ENCODE data around the gene STK10.
"Not testable (repeated sequence)": the region's sequence is repeated elsewhere in the genome, so short reads cannot be mapped to it uniquely, and the experiment has no call there.

The STK10 gene

DNA sequence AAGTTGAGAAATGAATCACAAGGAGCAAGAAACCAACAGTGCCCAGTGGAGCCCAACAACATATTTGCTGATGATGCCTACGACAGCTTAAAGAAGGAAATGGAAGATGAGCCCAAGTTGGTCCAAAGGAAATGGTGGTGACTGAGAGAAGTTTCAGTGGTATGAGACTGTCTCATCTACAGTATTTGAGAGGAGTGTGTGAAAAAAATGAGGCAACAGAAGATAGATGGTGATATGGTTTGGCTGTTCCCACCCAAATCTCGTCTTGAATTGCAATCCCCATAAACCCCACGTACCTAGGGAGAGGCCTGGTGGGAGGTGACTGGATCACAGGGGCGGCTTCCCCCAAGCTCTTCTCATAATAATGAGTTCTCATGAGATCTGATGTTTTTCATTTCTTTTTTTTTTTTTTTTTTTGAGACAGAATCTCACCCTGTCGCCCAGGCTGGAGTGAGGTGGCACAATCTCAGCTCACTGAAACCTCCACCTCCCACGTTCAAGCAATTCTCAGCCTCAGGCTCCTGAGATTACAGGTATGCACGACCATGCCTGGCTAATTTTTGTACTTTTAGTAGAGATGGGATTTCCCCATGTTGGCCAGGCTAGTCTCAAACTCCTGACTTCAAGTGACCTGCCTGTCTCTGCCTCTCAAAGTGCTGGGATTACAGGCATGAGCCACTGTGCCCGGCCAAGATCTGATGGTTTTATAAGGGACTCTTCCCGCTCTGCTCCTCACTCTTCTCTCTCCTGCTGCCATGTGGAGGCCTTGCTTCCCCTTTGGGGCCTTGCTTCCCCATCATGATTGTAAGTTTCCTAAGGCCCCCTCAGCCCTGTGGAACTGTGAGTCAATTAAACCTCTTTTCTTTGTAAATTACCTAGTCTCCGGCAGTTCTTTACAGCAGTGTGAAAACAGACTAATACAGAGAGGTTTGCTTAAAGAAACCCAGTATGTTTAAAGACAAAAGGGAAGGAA lies 36.2 kb upstream of the STK10 start:
- peaks cover 1% of the 10 kb centered on the region for H3K4me1 ChIP-seq (ENCODE audit: insufficient read depth, insufficient read length)
- H3K4me3 ChIP-seq (ENCODE audit: insufficient read length, low read depth): no peak overlapping the region
- H3K9ac ChIP-seq (ENCODE audit: insufficient read length, low read depth): no peak overlapping the region
- peaks cover 41% of the 10 kb centered on the region for H3K36me3 ChIP-seq (ENCODE audit: insufficient read depth, insufficient read length, low read length)
- TF ChIP-seq SUZ12 (IDR thresholded peaks at IDR 0.05; ENCODE audit: extremely low read depth, insufficient read depth, insufficient read length) (no peak), ZNF274 (IDR thresholded peaks at IDR 0.05; ENCODE audit: low read depth, low read length) (no peak), YY1 (IDR thresholded peaks at IDR 0.05; ENCODE audit: insufficient read depth, insufficient read length) (no peak)
- no peak for DNase-seq (ENCODE audit: low read depth, low spot score)
- H3K9me3 ChIP-seq (ENCODE audit: insufficient read depth, low read length): no peaks in the 10 kb centered on the region
- H3K27me3 ChIP-seq (ENCODE audit: insufficient read depth, insufficient read length): no peaks in the 10 kb centered on the region

DNA sequence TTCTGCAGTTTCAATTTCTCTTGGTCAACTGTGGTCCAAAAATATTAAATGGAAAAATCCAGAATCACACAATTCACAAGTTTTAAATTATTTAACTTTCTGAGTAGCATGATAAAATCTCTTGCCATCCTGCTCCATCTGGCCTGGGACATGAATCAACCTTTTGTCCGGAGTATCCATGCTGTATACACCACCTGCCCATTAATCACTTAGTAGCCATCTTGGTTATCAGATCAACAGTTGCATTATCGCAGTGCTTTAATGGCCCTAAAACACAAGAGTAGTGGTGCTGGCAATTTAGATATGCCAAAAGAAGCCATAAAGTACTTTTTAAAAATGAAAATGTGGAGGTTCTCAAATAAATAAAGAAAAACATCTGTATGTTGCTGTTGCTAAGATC lies 31.3 kb upstream of the STK10 start:
- no peak overlapping the region for H3K9ac ChIP-seq (ENCODE audit: insufficient read length, low read depth)
- H3K4me3 ChIP-seq (ENCODE audit: insufficient read length, low read depth): no peak overlapping the region
- peaks cover 40% of the 10 kb centered on the region for H3K36me3 ChIP-seq (ENCODE audit: insufficient read depth, insufficient read length, low read length)
- no peak for DNase-seq (ENCODE audit: low read depth, low spot score)
- no peaks in the 10 kb centered on the region for H3K9me3 ChIP-seq (ENCODE audit: insufficient read depth, low read length)
- no peaks in the 10 kb centered on the region for H3K27me3 ChIP-seq (ENCODE audit: insufficient read depth, insufficient read length)
- no peaks in the 10 kb centered on the region for H3K4me1 ChIP-seq (ENCODE audit: insufficient read depth, insufficient read length)
- no peak for TF ChIP-seq SUZ12 (IDR thresholded peaks at IDR 0.05; ENCODE audit: extremely low read depth, insufficient read depth, insufficient read length)

DNA sequence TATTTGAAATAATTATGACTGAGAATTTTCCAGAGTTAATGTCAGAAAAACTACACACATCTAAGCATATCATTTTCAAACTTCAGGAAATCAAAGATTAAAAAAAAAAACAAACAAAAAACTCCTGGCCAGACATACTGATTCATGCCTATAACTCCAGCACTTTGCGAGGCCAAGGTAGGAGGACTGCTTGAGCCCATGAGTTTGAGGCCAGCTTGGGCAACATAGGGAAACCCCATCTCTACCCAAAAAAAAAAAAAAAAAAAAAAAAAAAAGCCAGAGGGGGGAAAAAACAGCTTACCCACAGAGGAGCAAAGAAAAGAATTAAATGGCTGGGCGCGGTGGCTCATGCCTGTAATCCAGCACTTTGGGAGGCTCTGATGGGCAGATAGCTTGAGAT lies 28.3 kb upstream of the STK10 start:
- H3K4me1 ChIP-seq (ENCODE audit: insufficient read depth, insufficient read length): no peaks in the 10 kb centered on the region
- H3K27me3 ChIP-seq (ENCODE audit: insufficient read depth, insufficient read length): no peaks in the 10 kb centered on the region
- no peak for TF ChIP-seq ZNF274 (IDR thresholded peaks at IDR 0.05; ENCODE audit: low read depth, low read length)
- no peak for TF ChIP-seq SUZ12 (IDR thresholded peaks at IDR 0.05; ENCODE audit: extremely low read depth, insufficient read depth, insufficient read length)
- TF ChIP-seq YY1 (IDR thresholded peaks at IDR 0.05; ENCODE audit: insufficient read depth, insufficient read length): no peak
- H3K9me3 ChIP-seq (ENCODE audit: insufficient read depth, low read length): no peaks in the 10 kb centered on the region
- no peak overlapping the region for H3K4me3 ChIP-seq (ENCODE audit: insufficient read length, low read depth)
- no peak for DNase-seq (ENCODE audit: low read depth, low spot score)
- peaks cover 40% of the 10 kb centered on the region for H3K36me3 ChIP-seq (ENCODE audit: insufficient read depth, insufficient read length, low read length)
- no peak overlapping the region for H3K9ac ChIP-seq (ENCODE audit: insufficient read length, low read depth)

DNA sequence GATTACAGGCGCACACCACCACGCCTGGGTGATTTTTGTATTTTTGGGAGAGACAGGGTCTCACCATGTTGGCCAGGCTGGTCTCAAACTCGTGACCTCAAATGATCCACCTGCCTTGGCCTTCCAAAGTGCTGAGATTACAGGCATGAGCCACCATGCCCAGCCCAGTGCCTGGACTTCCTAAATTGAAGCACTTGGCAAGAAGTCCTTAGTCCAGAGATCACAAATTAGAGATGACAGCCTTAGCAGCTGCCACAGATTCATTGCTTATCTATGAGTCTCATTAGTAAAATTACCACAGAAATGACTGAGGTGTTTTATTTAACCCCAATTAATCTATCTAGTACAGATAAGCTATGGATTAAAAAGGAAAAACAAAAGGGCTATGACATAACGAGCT lies 25.1 kb upstream of the STK10 start:
- Histone ChIP-seq H3K9ac (ENCODE audit: insufficient read length, low read depth) (no peak overlapping the region), H3K4me1 (ENCODE audit: insufficient read depth, insufficient read length) (no peaks in the 10 kb centered on the region), H3K4me3 (ENCODE audit: insufficient read length, low read depth) (no peak overlapping the region), H3K36me3 (ENCODE audit: insufficient read depth, insufficient read length, low read length) (peaks cover 45% of the 10 kb centered on the region), H3K27me3 (ENCODE audit: insufficient read depth, insufficient read length) (no peaks in the 10 kb centered on the region), H3K9me3 (ENCODE audit: insufficient read depth, low read length) (no peaks in the 10 kb centered on the region)
- no peak for DNase-seq (ENCODE audit: low read depth, low spot score)
- no peak for TF ChIP-seq SUZ12 (IDR thresholded peaks at IDR 0.05; ENCODE audit: extremely low read depth, insufficient read depth, insufficient read length)
- no peak for TF ChIP-seq ZNF274 (IDR thresholded peaks at IDR 0.05; ENCODE audit: low read depth, low read length)
- no peak for TF ChIP-seq YY1 (IDR thresholded peaks at IDR 0.05; ENCODE audit: insufficient read depth, insufficient read length)

DNA sequence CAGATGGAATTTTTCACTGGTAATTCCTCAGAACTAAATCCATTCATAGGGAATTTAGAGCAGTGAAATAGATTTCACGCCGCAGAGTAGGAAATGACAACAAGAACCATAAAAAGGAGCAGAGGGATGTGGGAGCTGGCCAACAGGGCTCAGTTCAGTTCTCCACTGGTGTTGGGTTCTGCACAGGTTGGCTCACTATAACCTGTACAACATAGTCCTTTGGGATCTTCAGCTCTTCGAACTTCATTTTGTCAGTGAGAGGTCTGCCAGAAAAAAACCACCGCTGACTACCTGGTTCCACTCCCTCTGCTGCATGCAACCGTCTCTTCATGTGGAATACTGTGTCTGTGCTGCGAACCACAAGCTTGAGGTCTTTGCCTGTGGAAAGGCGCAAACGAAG lies 23.7 kb upstream of the STK10 start:
- Histone ChIP-seq H3K36me3 (ENCODE audit: insufficient read depth, insufficient read length, low read length) (peaks cover 38% of the 10 kb centered on the region), H3K9ac (ENCODE audit: insufficient read length, low read depth) (no peak overlapping the region), H3K4me3 (ENCODE audit: insufficient read length, low read depth) (no peak overlapping the region), H3K27me3 (ENCODE audit: insufficient read depth, insufficient read length) (no peaks in the 10 kb centered on the region), H3K9me3 (ENCODE audit: insufficient read depth, low read length) (no peaks in the 10 kb centered on the region), H3K4me1 (ENCODE audit: insufficient read depth, insufficient read length) (no peaks in the 10 kb centered on the region)
- TF ChIP-seq ZNF274 (IDR thresholded peaks at IDR 0.05; ENCODE audit: low read depth, low read length) (no peak), SUZ12 (IDR thresholded peaks at IDR 0.05; ENCODE audit: extremely low read depth, insufficient read depth, insufficient read length) (no peak), YY1 (IDR thresholded peaks at IDR 0.05; ENCODE audit: insufficient read depth, insufficient read length) (no peak)
- DNase-seq (ENCODE audit: low read depth, low spot score): no peak

DNA sequence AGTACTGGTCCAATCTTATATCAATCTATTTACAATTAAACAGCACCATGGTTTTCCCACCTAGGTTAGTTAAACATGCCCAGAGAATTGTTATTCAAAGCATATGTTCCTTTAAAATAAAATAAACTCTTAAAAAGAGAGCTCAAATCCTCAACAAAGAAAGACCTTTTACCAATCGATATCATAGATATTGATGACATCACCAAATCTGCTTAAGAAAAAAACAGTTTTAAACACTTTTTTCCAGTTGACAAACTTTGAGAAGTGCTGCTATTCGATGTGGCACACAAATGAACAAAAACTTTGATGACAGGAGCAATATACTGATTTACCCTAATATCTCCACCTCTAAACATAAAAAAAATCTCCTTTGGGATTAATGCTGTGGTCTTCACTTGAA lies 21.7 kb upstream of the STK10 start:
- Histone ChIP-seq H3K9ac (ENCODE audit: insufficient read length, low read depth) (no peak overlapping the region), H3K27me3 (ENCODE audit: insufficient read depth, insufficient read length) (no peaks in the 10 kb centered on the region), H3K4me1 (ENCODE audit: insufficient read depth, insufficient read length) (no peaks in the 10 kb centered on the region), H3K36me3 (ENCODE audit: insufficient read depth, insufficient read length, low read length) (peaks cover 38% of the 10 kb centered on the region), H3K9me3 (ENCODE audit: insufficient read depth, low read length) (no peaks in the 10 kb centered on the region), H3K4me3 (ENCODE audit: insufficient read length, low read depth) (no peak overlapping the region)
- no peak for DNase-seq (ENCODE audit: low read depth, low spot score)
- TF ChIP-seq ZNF274 (IDR thresholded peaks at IDR 0.05; ENCODE audit: low read depth, low read length) (no peak), SUZ12 (IDR thresholded peaks at IDR 0.05; ENCODE audit: extremely low read depth, insufficient read depth, insufficient read length) (no peak), YY1 (IDR thresholded peaks at IDR 0.05; ENCODE audit: insufficient read depth, insufficient read length) (no peak)

DNA sequence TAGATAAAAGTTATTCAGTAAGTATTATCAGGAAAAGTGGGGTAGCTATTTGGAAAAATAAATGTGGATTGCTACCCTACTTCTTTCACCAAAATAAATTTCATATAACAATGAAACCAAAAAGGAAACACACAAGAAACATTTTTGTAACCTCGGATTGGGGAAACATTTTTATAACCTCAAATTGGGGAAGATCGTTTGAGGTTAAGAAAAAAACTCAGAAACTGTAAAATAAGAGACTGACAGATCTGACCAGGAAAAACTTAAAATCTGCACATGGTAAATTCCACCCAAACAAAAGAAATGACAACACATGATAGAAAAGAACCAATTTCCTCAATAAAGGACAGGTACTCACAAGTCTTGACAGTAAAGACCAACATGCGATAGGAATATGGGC lies 19.5 kb upstream of the STK10 start:
- no peaks in the 10 kb centered on the region for H3K9me3 ChIP-seq (ENCODE audit: insufficient read depth, low read length)
- H3K9ac ChIP-seq (ENCODE audit: insufficient read length, low read depth): no peak overlapping the region
- peaks cover 30% of the 10 kb centered on the region for H3K36me3 ChIP-seq (ENCODE audit: insufficient read depth, insufficient read length, low read length)
- H3K4me1 ChIP-seq (ENCODE audit: insufficient read depth, insufficient read length): no peaks in the 10 kb centered on the region
- TF ChIP-seq SUZ12 (IDR thresholded peaks at IDR 0.05; ENCODE audit: extremely low read depth, insufficient read depth, insufficient read length) (no peak), ZNF274 (IDR thresholded peaks at IDR 0.05; ENCODE audit: low read depth, low read length) (no peak), YY1 (IDR thresholded peaks at IDR 0.05; ENCODE audit: insufficient read depth, insufficient read length) (no peak)
- H3K4me3 ChIP-seq (ENCODE audit: insufficient read length, low read depth): no peak overlapping the region
- no peaks in the 10 kb centered on the region for H3K27me3 ChIP-seq (ENCODE audit: insufficient read depth, insufficient read length)
- no peak for DNase-seq (ENCODE audit: low read depth, low spot score)

DNA sequence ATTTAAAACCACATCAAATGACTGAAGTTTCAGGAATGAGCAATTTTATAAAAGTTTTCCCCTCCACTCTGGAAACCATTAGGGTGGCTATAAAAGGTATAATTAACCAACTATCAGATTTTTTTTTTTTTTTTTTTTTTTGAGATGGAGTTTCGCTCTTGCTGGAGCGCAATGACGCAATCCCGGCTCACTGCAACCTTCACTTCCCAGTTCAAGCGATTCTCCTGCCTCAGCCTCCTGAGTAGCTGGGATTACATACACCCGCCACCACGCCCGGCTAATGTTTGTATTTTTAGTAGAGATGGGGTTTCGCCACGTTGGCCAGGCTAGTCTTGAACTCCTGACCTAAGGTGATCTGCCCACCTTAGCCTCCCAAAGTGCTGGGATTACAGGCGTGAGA lies 18.0 kb upstream of the STK10 start:
- H3K9me3 ChIP-seq (ENCODE audit: insufficient read depth, low read length); H3K27me3 ChIP-seq (ENCODE audit: insufficient read depth, insufficient read length); H3K4me1 ChIP-seq (ENCODE audit: insufficient read depth, insufficient read length); H3K9ac ChIP-seq (ENCODE audit: insufficient read length, low read depth); H3K4me3 ChIP-seq (ENCODE audit: insufficient read length, low read depth); DNase-seq (ENCODE audit: low read depth, low spot score): not testable (repeated sequence)
- peaks cover 18% of the 10 kb centered on the region for H3K36me3 ChIP-seq (ENCODE audit: insufficient read depth, insufficient read length, low read length)
